ENCODE data around the gene XPR1.
"Not testable (repeated sequence)": the region's sequence is repeated elsewhere in the genome, so short reads cannot be mapped to it uniquely, and the experiment has no call there.

The XPR1 gene

DNA sequence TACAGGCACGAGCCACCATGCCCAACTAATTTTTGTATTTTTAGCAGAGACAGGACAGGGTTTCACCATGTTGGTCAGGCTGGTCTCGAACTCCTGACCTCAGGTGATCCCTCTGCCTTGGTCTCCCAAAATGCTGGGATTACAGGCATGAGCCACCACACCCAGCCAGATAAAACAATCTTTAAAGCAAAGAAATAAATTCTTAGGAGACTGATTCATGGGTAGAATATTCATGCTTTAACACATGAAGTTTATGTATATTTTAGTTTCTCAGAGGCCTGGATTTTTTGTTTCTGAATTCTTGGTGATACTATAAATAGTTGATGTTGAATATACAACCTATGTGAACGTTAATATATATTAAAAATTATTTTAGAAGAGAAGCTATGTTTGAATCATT lies 153.5 kb downstream of the XPR1 start:
- DNase-seq (ENCODE audit: low read depth), result no peak

DNA sequence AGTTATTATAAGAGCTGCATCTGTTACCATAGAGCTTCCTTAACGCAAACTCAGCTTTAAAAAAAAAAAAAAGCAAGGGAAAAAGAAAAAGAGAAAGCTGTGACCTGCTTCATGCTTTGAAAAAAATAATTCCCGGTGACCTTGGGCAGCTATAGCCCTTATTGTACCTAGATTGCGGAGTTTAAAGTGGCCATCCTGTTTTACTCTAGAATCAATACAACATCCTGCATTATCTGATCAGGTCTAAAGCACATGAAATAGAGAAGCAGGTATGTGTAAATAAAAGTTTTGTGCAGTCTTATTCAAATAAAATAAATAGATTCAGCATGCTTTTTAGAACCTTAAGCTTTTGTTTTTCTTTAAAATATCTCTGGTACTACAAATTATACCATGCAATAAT lies 154.1 kb downstream of the XPR1 start:
- no peak for DNase-seq (ENCODE audit: low read depth)

DNA sequence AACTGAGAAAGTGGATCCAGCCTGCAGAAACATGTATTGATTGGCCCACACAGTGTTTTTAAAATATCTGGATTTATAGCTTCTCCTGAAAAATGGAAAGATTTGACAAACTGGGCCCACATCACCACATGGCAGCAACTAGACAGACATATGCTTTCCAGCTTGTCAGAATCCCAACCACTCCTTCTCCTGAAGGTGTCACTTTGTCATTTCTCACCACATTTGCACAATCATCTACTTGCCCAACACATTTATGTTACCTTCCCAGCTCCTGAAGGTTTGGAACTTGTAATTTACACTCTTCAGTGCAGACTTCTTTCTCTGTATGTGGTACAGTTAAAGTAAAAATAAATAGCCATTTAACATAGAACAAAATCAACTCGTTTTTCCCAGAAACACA lies 154.8 kb downstream of the XPR1 start:
- DNase-seq (ENCODE audit: low read depth), result no peak

DNA sequence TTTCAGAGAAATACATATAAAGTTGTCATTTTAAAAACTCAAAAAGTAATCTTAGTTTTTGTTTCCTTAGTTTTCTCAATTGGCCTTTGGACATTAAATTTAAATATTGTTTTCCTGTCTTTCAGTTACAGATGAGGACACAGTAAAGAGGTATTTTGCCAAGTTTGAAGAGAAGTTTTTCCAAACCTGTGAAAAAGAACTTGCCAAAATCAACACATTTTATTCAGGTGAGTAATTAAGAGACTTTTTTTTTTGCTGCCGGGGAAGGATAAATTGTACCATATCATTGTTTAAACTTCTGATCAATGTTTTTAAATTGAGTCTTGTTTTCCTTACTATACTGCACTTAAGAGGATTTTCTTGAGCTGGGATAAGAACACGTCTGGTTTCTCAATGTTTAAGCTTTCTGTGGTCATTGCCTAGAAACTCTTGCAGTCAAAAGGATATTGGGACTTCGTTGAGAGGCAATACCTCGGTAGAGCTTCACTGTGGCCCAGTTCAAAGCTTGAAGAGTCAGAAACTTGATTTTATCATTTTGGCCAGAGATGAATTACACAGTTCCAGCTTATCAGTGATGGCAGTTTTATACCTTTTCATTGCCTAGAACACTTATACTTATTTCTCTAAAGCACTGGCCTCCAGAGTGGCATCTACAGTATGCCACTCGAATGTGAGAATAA lies 155.9 kb downstream of the XPR1 start:
- DNase-seq (ENCODE audit: low read depth), result no peak

DNA sequence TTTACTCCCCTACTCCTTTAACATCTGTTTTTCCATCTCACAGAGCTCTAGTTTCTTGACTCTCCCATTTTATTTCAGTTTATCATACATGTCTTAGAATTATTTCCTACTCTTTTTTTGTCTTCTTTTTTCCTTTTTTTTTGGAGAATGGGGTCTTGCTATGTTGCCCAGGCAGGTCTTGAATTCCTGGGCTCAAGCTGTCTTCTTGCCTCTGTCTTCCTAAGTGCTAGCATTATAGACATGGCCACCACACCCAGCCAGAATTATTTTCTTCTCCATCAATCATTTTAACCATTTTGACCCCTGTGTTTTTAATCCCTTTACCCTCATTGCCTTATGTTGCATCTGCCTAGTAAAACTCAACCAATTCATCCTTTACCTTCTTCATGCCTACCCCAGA lies 157.6 kb downstream of the XPR1 start:
- no peak for DNase-seq (ENCODE audit: low read depth)

DNA sequence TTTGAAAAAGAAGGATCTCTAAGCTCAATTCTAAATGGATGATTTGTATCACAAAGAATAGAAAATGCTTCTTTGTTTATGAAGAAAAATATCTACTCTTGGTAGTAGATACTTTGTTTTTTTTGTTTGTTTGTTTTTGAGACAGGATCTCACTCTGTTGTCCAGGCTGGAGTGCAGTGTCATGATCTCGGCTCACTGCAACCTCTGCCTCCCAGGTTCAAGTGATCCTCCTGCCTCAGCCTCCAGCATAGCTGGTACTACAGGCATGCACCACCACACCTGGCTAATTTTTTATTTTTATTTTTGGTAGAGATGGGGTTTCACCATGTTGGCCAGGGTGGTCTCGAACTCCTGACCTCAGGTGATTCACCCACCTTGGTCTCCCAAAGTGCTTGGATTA lies 159.3 kb downstream of the XPR1 start:
- not testable (repeated sequence) for DNase-seq (ENCODE audit: low read depth)

DNA sequence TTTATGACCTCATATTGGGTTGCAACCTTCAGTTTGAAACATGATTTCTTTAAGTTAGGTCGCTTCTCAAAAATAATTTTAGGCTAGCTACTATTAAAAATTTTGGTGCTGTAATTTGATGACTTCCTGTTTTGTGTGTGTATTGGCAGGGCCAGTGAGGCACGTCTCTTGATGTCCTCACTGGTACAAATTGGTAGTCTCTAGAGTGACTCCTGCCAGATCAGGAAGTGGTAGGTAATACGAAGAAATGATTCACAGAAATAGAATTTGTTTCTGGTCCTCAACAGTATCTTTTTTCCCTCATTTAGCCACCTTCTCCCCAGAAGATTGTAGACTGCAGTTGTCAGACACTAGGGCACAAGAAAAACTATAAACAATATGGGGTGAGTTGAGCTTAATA lies 160.0 kb downstream of the XPR1 start:
- DNase-seq (ENCODE audit: low read depth), result no peak

DNA sequence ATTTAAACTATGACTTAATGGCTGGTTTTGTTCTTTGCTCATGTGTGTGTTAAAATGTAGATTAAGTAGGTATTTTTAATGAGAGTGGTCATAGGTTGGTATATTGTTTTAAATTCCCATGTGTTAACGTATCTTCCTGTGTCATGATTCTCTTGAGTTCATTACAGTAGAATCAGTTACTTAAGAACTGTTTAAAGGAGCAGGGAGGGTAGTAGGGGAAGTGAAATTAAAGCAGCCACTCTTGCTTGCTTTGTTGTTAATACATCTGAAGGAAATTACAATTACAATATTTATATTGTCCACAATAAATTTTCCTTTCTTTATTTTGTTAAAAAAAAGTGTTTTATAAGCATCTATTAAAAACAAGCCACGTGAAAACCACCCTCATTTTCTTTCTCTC lies 161.6 kb downstream of the XPR1 start:
- DNase-seq (ENCODE audit: low read depth), result no peak

DNA sequence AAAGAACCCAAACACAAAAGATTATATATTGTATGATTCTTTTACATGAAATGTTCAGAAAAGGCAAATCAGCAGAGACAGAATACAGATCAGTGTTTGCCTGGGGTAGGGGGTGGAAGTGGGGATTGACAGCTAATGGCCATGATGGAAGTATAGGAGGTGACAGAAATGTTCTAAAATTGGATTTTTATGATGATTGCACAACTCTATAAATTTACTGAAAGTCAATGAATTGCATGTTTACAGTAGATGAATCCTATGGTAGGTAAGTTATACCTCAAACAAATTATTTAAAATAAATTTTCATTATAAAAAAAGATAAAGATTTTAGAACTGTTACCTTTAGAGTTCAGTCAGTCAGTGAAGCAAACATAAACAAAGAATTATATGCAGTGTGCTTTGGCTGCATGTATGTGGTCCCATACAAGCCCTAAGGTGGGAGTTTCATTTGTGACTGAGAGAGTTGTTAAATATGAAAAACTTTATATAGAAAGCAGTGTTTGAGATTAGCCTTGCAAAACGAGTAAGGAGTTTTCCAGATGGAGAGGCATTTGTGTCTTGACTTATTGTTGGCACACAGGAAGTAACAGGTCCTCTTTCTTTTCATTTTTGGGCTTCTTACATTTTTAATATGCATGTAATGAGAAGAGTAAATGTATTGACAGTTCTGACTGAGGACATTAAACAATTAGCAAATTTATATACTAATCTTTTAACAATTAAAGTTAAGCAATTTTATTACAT lies 165.2 kb downstream of the XPR1 start:
- no peak for DNase-seq (ENCODE audit: low read depth)

DNA sequence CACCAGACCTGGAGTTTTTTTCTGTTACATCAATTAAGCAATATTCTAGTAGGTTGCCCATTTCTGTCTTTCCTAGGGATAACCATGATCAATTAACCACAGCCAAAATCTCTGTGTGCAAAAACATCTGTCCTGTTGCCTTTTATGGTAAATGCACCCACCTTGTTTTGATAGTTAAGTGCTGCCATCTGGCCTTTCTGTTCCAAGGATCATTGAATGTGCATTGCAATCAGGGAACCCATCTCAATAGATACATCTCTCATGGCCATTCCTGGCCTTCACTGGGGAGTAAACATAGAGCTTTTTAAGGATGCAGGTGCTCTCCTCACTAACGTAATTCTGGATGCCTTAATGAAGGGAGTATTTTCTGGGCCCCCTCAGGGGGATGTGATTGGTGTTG lies 169.1 kb downstream of the XPR1 start:
- no peak for DNase-seq (ENCODE audit: low read depth)

DNA sequence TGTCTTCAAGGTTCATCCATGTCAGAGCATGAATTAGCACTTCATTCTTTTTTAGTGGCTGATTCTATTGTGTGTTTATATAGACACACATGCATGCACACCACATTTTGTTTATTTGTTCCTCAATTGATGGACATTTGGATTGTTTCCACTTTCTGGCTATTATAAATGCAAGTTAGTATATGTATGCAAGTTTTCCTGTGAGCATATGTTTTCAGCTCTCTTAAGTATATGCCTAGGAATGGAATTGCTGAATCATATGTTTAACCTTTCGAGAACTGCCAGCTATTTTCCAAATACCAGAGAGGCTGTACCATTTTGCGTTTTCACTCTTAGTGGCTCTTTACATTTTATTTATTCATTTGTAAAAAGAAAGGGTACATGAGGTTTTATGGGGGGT lies 171.0 kb downstream of the XPR1 start:
- no peak for DNase-seq (ENCODE audit: low read depth)

DNA sequence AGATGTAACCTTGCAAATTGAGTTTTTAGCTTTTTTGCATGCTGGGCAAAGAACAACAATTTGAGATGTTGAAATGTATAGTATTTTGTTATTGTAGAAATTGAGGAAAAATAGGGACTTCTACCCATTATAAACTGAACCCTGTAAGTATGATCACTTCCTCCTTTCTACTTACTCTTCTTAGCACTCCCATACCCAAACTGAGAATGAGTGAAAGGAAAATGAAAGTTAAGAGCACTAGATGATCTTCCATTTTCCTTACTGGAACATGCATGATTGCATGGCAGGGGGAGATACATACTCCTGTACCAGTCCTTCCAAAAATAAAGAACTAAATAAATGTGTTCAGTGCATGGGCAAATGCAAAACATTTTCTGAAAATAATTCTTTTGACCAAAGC lies 173.5 kb downstream of the XPR1 start:
- DNase-seq (ENCODE audit: low read depth), result no peak

DNA sequence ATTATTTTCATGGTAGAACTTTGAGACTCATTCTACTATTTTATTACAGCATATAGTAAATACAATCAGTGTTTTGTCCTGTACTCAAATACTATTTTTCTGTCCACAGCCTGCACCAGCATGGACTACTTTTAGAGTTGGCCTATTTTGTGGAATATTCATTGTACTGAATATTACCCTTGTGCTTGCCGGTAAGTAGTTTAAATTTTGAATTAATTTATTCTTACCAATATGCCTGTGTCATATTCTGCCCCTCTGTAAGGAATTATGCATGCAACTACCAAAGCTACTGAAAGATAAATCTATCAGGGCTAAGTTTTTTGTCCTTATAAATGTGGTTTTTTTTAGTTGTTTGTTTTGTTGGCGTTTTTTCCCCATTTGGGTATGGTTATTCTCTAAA lies 179.5 kb downstream of the XPR1 start:
- DNase-seq (ENCODE audit: low read depth), result no peak

DNA sequence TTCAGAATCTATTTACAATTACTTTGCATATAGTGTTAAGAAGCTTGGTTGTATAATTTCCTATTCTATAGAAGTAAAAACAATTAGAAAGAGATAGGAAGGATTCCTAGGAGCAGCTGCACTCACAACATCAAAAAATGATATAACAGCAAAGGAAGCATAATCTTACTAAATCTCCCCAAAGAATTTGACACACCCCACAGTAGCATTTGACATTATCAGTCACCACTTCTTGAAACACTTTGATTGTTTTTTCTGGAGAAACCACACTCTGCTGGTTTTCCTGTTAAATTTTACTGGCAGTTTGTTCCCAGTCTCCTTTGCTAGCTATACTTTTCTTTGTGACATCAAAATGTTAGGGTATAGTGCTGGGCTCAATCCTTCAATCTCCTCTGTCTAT lies 180.1 kb downstream of the XPR1 start:
- DNase-seq (ENCODE audit: low read depth), result no peak

DNA sequence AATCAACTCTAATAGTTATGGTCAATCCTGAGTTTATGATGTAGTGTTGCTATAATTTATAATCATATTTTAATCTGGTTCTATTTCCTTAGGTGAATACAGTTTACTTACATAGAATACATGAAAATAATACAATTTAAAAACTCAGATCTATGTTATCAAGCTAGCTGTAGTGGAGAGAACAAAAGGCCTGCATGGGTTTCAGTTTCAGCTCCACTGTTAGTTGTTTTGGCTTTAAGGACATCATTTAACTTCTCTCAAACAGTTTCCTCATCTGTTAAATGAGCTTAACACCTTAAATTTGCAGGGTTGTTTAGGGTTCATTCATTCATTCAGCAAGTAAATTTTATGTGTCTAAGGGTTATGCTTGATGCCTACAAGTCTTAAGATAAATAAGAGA lies 182.4 kb downstream of the XPR1 start:
- DNase-seq (ENCODE audit: low read depth), result no peak

DNA sequence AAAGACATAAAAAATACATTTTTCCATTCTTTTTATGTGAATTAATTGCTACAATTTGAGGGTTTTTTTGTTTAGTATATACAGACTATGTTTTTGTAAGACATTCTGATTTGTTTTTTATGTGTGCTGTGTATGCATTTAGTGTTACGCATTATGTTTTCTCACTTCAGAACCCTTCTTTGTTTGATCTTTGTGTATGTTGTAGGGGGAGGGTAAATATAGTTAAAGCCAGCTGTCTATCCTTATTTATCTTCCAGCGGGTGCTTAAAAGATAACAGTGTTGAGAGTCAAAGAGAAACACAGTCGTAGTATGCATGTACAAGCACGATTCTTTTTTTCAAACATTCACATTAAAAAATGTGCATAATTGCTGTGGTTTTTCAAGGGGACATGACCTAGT lies 183.4 kb downstream of the XPR1 start:
- no peak for DNase-seq (ENCODE audit: low read depth)

DNA sequence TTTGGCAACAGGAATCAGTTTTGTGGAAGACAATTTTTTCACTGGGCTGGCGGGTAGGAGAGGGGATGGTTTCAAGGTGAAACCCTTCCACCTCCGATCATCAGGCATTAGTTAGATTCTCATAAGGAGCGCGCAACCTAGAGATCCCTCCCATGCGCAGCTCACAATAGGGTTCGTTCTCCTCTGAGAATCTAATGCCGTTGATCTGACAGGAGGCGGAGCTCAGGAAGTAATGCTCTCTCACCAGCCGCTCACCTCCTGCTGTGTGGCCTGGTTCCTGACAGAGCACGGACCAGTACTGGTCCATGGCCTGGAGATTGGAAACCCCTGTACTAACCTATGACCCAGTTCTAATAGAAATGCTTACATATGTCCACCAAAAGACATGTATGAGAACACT lies 184.3 kb downstream of the XPR1 start:
- DNase-seq (ENCODE audit: low read depth), result no peak

DNA sequence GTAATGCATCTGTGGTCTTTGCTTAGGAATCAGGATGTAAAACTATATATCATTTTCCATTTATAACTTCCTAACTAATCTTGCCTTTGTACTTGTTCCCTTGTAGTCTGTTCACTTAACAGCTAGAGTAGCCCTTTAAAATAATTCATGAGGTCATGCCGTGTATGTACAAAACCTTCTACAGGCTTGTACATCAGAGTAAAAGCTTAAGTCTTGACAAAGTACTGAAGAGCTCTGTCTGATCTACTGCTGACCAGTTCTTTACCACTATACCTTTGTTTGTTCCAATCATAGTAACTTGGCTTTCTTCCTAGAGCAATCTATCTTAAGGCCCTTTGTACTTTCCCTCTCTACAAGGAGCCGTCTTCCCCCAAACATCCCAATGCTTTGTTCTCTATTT lies 190.1 kb downstream of the XPR1 start:
- DNase-seq (ENCODE audit: low read depth), result no peak

DNA sequence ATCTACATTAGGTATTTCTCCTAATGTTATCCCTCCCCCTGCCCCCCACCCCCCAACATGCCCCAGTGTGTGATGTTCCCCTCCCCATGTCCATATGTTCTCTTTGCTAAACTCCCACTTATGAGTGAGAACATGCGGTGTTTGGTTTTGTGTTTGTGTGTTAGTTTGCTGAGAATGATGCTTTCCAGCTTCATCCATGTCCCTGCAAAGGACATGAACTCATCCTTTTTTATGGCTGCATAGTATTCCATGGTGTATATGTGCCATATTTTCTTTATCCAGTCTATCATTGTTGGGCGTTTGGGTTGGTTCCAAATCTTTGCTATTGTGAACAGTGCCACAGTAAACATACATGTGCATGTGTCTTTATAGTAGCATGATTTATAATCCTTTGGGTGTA lies 199.7 kb downstream of the XPR1 start:
- not testable (repeated sequence) for DNase-seq (ENCODE audit: low read depth)

DNA sequence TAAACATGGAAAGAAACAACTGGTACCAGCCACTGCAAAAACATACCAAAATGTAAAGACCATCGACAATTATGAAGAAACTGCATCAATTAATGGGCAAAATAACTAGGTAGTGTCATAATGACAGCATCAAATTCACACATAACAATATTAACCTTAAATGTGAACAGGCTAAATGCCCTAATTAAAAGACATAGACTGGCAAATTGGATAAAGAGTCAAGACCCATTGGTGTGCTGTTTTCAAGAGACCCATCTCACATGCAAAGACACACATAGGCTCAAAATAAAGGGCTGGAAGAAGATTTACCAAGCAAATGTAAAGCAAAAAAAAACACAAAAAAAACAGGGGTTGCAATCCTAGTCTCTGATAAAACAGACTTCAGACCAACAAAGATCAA lies 201.4 kb downstream of the XPR1 start:
- DNase-seq (ENCODE audit: low read depth), result not testable (repeated sequence)

DNA sequence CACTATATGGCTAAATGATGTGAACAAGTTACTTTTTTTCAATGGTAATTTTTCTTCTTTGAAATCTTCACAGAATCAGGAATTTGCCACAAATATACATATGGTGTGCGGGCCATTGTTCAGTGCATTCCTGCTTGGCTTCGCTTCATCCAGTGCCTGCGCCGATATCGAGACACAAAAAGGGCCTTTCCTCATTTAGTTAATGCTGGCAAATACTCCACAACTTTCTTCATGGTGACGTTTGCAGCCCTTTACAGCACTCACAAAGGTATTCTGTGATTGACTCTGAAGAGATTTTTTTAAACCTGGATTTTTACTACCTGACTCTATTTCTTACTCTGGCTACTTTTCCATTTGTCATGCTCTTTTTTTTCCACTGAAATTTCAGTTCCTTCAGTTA lies 204.6 kb downstream of the XPR1 start:
- DNase-seq (ENCODE audit: low read depth), result no peak

DNA sequence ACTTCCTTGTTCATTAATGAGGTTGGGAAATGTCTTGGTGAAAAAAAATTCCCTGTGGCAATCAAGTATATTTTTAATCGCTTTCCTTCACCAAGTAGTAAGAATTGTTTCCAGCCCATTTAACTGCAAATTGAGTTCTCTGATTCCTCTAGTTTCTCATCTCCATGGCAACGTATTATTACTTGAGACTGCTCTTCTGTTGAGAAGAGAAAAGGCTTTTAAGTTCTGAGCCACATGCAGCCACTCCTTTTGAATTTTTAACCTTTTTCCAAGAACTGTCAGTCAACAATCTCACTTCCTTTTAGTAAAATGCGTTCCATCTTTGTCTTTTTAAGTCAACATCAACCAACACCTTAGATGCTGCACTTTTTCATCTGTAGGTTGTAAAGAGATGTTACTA lies 205.2 kb downstream of the XPR1 start:
- DNase-seq (ENCODE audit: low read depth), result no peak

DNA sequence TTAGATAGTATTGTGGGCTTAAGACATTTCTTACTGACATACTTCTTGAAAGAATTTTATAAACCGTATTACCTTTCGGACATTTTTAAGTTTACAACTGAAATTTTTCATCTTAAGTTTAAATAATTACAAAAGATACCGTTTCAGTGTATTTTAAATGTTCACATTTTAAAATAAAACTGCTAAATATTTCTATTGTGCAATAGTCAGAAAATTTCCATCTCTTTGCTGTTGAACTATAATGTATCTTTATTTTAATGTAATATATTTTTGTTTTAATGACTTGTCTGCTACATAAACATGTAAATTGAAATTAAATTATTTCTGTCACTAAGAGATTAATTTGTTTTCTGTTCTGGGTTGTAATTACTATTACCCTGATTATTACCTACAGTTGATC lies 206.7 kb downstream of the XPR1 start:
- no peak for DNase-seq (ENCODE audit: low read depth)

DNA sequence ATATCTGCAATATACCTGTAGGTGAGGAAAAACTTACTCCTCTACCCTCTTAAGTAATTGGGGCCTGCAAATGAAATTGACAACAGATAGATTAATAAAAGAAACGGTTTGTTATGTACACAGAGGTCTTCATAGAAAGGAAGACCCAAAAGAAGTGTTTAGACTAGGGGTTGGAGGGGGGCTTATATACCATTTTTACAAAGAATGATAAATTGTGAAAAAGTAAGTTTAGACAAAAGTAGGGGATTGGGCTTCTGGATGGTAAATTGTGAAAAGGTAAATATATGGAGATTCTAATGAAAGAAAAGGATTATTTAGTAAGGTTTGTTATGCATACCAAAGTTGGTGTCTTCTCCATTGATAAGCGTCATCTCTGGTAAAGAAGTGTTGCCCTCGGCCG lies 207.7 kb downstream of the XPR1 start:
- no peak for DNase-seq (ENCODE audit: low read depth)
